ENCODE data around the gene CAVIN1. TPM values are rescaled to one million over a fixed set of nuclear protein-coding genes. Genes with fewer than 3 reads are reported as not detected.

The CAVIN1 gene
- total RNA-seq, 1 experiment from 2014 or later: 64.0 TPM

Small RNA genes lying within 50 kb of the gene (small RNA-seq; reads per million reads assigned to genes)
- gene RNU7-97P: 0 reads per million in 2 experiments

Other genes with a start within 250 kb of the CAVIN1 start
- gene KCNH4, start 242.1 kb downstream of the CAVIN1 start, total RNA-seq (2014; rRNA removed; shearing (Covaris generic)): 0.05 TPM in 1 of 2 replicates, not detected in the other
- not detected in 2 replicates for gene HCRT, start 237.8 kb downstream of the CAVIN1 start, total RNA-seq (2014; rRNA removed; shearing (Covaris generic))
- gene GHDC, start 228.8 kb downstream of the CAVIN1 start, total RNA-seq (2014; rRNA removed; shearing (Covaris generic)): 13.3 and 13.9 TPM in 2 replicates
- 29.4 and 38.0 TPM in 2 replicates for gene STAT5B, start 146.9 kb downstream of the CAVIN1 start, total RNA-seq (2014; rRNA removed; shearing (Covaris generic))
- 1.6 and 2.9 TPM in 2 replicates for gene STAT5A, start 134.8 kb downstream of the CAVIN1 start, total RNA-seq (2014; rRNA removed; shearing (Covaris generic))
- 34.4 and 34.6 TPM in 2 replicates for gene STAT3, start 34.8 kb downstream of the CAVIN1 start, total RNA-seq (2014; rRNA removed; shearing (Covaris generic))
- 19.5 and 25.7 TPM in 2 replicates for gene ATP6V0A1, start 35.6 kb upstream of the CAVIN1 start, total RNA-seq (2014; rRNA removed; shearing (Covaris generic))
- gene NAGLU, start 113.0 kb upstream of the CAVIN1 start, total RNA-seq (2014; rRNA removed; shearing (Covaris generic)): 15.1 and 15.3 TPM in 2 replicates
- gene HSD17B1, start 129.7 kb upstream of the CAVIN1 start, total RNA-seq (2014; rRNA removed; shearing (Covaris generic)): 0.37 and 0.38 TPM in 2 replicates
- 36.5 and 38.1 TPM in 2 replicates for gene COASY, start 138.9 kb upstream of the CAVIN1 start, total RNA-seq (2014; rRNA removed; shearing (Covaris generic))
- 35.0 and 41.4 TPM in 2 replicates for gene MLX, start 143.8 kb upstream of the CAVIN1 start, total RNA-seq (2014; rRNA removed; shearing (Covaris generic))
- 15.0 and 17.1 TPM in 2 replicates for gene PSMC3IP, start 154.5 kb upstream of the CAVIN1 start, total RNA-seq (2014; rRNA removed; shearing (Covaris generic))
- 32.2 and 35.5 TPM in 2 replicates for gene RETREG3, start 186.1 kb upstream of the CAVIN1 start, total RNA-seq (2014; rRNA removed; shearing (Covaris generic))
- 62.1 and 78.8 TPM in 2 replicates for gene TUBG1, start 186.4 kb upstream of the CAVIN1 start, total RNA-seq (2014; rRNA removed; shearing (Covaris generic))
- gene TUBG2, start 236.0 kb upstream of the CAVIN1 start, total RNA-seq (2014; rRNA removed; shearing (Covaris generic)): 10.2 and 11.5 TPM in 2 replicates